ENCODE measurements around the gene PTPRG.
"Not testable (repeated sequence)": the region's sequence is repeated elsewhere in the genome, so short reads cannot be mapped to it uniquely, and the experiment has no call there.

PTPRG gene

GRCh38 chr3:61680617-61681016 is 119.2 kb downstream of the PTPRG start:
- H3K36me3 Mint-ChIP-seq (ENCODE audit: low read depth) = no peaks in the 10 kb centered on the region
- ATAC-seq (no peak), DNase-seq (no peak)
- H3K4me3 Mint-ChIP-seq = no peak overlapping the region
- H3K27ac Mint-ChIP-seq = no peak overlapping the region
- H3K4me1 Mint-ChIP-seq = no peaks in the 10 kb centered on the region
- peaks cover 3% of the 10 kb centered on the region for H3K9me3 Mint-ChIP-seq
- no peaks in the 10 kb centered on the region for H3K27me3 Mint-ChIP-seq

- Mint-ChIP-seq H3K36me3 (ENCODE audit: low read depth) (no peaks in the 10 kb centered on the region), H3K9me3 (peaks cover under 1% of the 10 kb centered on the region), H3K27me3 (no peaks in the 10 kb centered on the region), H3K4me1 (no peaks in the 10 kb centered on the region), H3K4me3 (no peak overlapping the region), H3K27ac (no peak overlapping the region)
- ATAC-seq (no peak), DNase-seq (no peak)
Measured at GRCh38 chr3:61681636-61682035, 120.3 kb downstream of the PTPRG start.

- Mint-ChIP-seq H3K9me3 (no peaks in the 10 kb centered on the region), H3K36me3 (ENCODE audit: low read depth) (no peaks in the 10 kb centered on the region), H3K4me1 (no peaks in the 10 kb centered on the region), H3K27ac (no peak overlapping the region), H3K4me3 (no peak overlapping the region), H3K27me3 (no peaks in the 10 kb centered on the region)
- DNase-seq = no peak
- no peak for ATAC-seq
Measured at GRCh38 chr3:61682671-61683548, 121.5 kb downstream of the PTPRG start.

- H3K27me3 Mint-ChIP-seq = no peaks in the 10 kb centered on the region
- H3K9me3 Mint-ChIP-seq = no peaks in the 10 kb centered on the region
- H3K4me3 Mint-ChIP-seq = no peak overlapping the region
- H3K27ac Mint-ChIP-seq = no peak overlapping the region
- no peaks in the 10 kb centered on the region for H3K4me1 Mint-ChIP-seq
- DNase-seq (no peak), ATAC-seq (no peak)
- no peaks in the 10 kb centered on the region for H3K36me3 Mint-ChIP-seq (ENCODE audit: low read depth)
Measured at GRCh38 chr3:61683549-61684236, 122.3 kb downstream of the PTPRG start.

GRCh38 chr3:61684386-61684785 is 123.0 kb downstream of the PTPRG start:
- no peaks in the 10 kb centered on the region for H3K4me1 Mint-ChIP-seq
- DNase-seq (no peak), ATAC-seq (no peak)
- H3K27me3 Mint-ChIP-seq = no peaks in the 10 kb centered on the region
- H3K9me3 Mint-ChIP-seq = no peaks in the 10 kb centered on the region
- no peak overlapping the region for H3K4me3 Mint-ChIP-seq
- H3K36me3 Mint-ChIP-seq (ENCODE audit: low read depth) = no peaks in the 10 kb centered on the region
- H3K27ac Mint-ChIP-seq = no peak overlapping the region

- H3K4me3 Mint-ChIP-seq = no peak overlapping the region
- H3K4me1 Mint-ChIP-seq = no peaks in the 10 kb centered on the region
- ATAC-seq (no peak), DNase-seq (no peak)
- no peaks in the 10 kb centered on the region for H3K36me3 Mint-ChIP-seq (ENCODE audit: low read depth)
- no peak overlapping the region for H3K27ac Mint-ChIP-seq
- no peaks in the 10 kb centered on the region for H3K27me3 Mint-ChIP-seq
- H3K9me3 Mint-ChIP-seq = no peaks in the 10 kb centered on the region
Measured at GRCh38 chr3:61685755-61686154, 124.4 kb downstream of the PTPRG start.

- H3K9me3 Mint-ChIP-seq = no peaks in the 10 kb centered on the region
- no peaks in the 10 kb centered on the region for H3K4me1 Mint-ChIP-seq
- H3K27ac Mint-ChIP-seq = no peak overlapping the region
- H3K36me3 Mint-ChIP-seq (ENCODE audit: low read depth) = no peaks in the 10 kb centered on the region
- no peaks in the 10 kb centered on the region for H3K27me3 Mint-ChIP-seq
- no peak overlapping the region for H3K4me3 Mint-ChIP-seq
- DNase-seq = no peak
- no peak for ATAC-seq
Measured at GRCh38 chr3:61686228-61686648, 124.9 kb downstream of the PTPRG start.

- DNase-seq = no peak
- Mint-ChIP-seq H3K36me3 (ENCODE audit: low read depth) (no peaks in the 10 kb centered on the region), H3K27ac (no peak overlapping the region), H3K4me1 (no peaks in the 10 kb centered on the region), H3K27me3 (no peaks in the 10 kb centered on the region), H3K4me3 (no peak overlapping the region), H3K9me3 (no peaks in the 10 kb centered on the region)
- no peak for ATAC-seq
Measured at GRCh38 chr3:61687206-61687605, 125.8 kb downstream of the PTPRG start.

- Mint-ChIP-seq H3K36me3 (ENCODE audit: low read depth) (no peaks in the 10 kb centered on the region), H3K4me3 (no peak overlapping the region), H3K9me3 (no peaks in the 10 kb centered on the region), H3K27ac (no peak overlapping the region), H3K27me3 (no peaks in the 10 kb centered on the region), H3K4me1 (no peaks in the 10 kb centered on the region)
- DNase-seq (no peak), ATAC-seq (no peak)
Measured at GRCh38 chr3:61687663-61688306, 126.4 kb downstream of the PTPRG start.

GRCh38 chr3:61688307-61688984 is 127.1 kb downstream of the PTPRG start:
- Mint-ChIP-seq H3K27me3 (no peaks in the 10 kb centered on the region), H3K9me3 (no peaks in the 10 kb centered on the region), H3K4me3 (no peak overlapping the region), H3K36me3 (ENCODE audit: low read depth) (no peaks in the 10 kb centered on the region), H3K4me1 (no peaks in the 10 kb centered on the region), H3K27ac (no peak overlapping the region)
- no peak for DNase-seq
- no peak for ATAC-seq

- Mint-ChIP-seq H3K27me3 (peaks cover 2% of the 10 kb centered on the region), H3K27ac (no peak overlapping the region), H3K9me3 (no peaks in the 10 kb centered on the region), H3K36me3 (ENCODE audit: low read depth) (no peaks in the 10 kb centered on the region), H3K4me3 (no peak overlapping the region), H3K4me1 (no peaks in the 10 kb centered on the region)
- ATAC-seq = no peak
- DNase-seq = no peak
Measured at GRCh38 chr3:61690016-61690415, 128.6 kb downstream of the PTPRG start.

GRCh38 chr3:61691466-61691865 is 130.1 kb downstream of the PTPRG start:
- Mint-ChIP-seq H3K9me3 (no peaks in the 10 kb centered on the region), H3K4me1 (no peaks in the 10 kb centered on the region), H3K27ac (no peak overlapping the region)

GRCh38 chr3:61697301-61697700 is 135.9 kb downstream of the PTPRG start:
- no peak for ATAC-seq
- Mint-ChIP-seq H3K9me3 (no peaks in the 10 kb centered on the region), H3K4me3 (no peak overlapping the region), H3K36me3 (ENCODE audit: low read depth) (no peaks in the 10 kb centered on the region), H3K27me3 (peaks cover 7% of the 10 kb centered on the region), H3K4me1 (no peaks in the 10 kb centered on the region), H3K27ac (no peak overlapping the region)
- DNase-seq = no peak

More at GRCh38 chr3:61691466-61691865, 130.1 kb downstream of the PTPRG start:
- H3K36me3 Mint-ChIP-seq (ENCODE audit: low read depth) = no peaks in the 10 kb centered on the region
- no peak overlapping the region for H3K4me3 Mint-ChIP-seq
- no peak for ATAC-seq
- peaks cover 5% of the 10 kb centered on the region for H3K27me3 Mint-ChIP-seq
- DNase-seq = no peak

GRCh38 chr3:61698278-61699072 is 137.1 kb downstream of the PTPRG start:
- ATAC-seq; DNase-seq; H3K36me3 Mint-ChIP-seq (ENCODE audit: low read depth); H3K9me3 Mint-ChIP-seq; H3K4me1 Mint-ChIP-seq; H3K4me3 Mint-ChIP-seq; H3K27me3 Mint-ChIP-seq; H3K27ac Mint-ChIP-seq: not testable (repeated sequence)

Measured in activated naive CD8-positive, alpha-beta T cell treated with anti-CD3 and anti-CD28 coated beads, Interleukin-2, amount 50 U/mL, for 24 hours (primary cell).